Heart left ventricle (tissue), 16 donors: ENCODE results near the gene LRRC38. TPM values are rescaled to one million over a fixed set of nuclear protein-coding genes. Genes with fewer than 3 reads are reported as not detected.

Experiments
- ATAC-seq, 4 donors: fragments of 200-7000 bp; cut with Tn5 transposase; one replicate each; pipeline ENCODE4 v1.9.1; 2020 to 2022; ENCODE audit warnings: moderate library complexity in 4 of 4, mild to moderate bottlenecking in 3 of 4, moderate number of reproducible peaks in 1 of 4
- DNase-seq, 5 donors: peaks; one replicate each; pipeline ENCODE4 v3.0.0-alpha.2; 2020
- H3K27ac ChIP-seq, 12 donors: fragments of 200-600 bp; sonication (generic) in 4 of 12; one replicate each; pipeline versions ENCODE4 v1.5.0 to v1.8.0; 2016 to 2022; ENCODE audit warnings: mild to moderate bottlenecking in 2 of 12
- H3K27me3 ChIP-seq, 9 donors: fragments of 200-600 bp; sonication (generic) in 2 of 9; one replicate each; pipeline versions ENCODE4 v1.5.1 to v1.8.0; 2016 to 2022; ENCODE audit warnings: mild to moderate bottlenecking in 3 of 9
- H3K36me3 ChIP-seq, 9 donors: fragments of 200-600 bp; sonication (generic) in 2 of 9; one replicate each; pipeline versions ENCODE4 v1.5.0 to v1.8.0; 2018 to 2022; ENCODE audit warnings: mild to moderate bottlenecking in 2 of 9
- H3K4me1 ChIP-seq, 12 donors: fragments of 200-600 bp; sonication (generic) in 4 of 12; one replicate each; pipeline versions ENCODE4 v1.5.0 to v1.8.0; 2016 to 2022; ENCODE audit warnings: mild to moderate bottlenecking in 3 of 12
- H3K4me3 ChIP-seq, 12 donors: fragments of 200-600 bp; sonication (generic) in 4 of 12; one replicate each; pipeline versions ENCODE4 v1.5.0 to v1.8.0; 2017 to 2022; ENCODE audit warnings: mild to moderate bottlenecking in 9 of 12, moderate library complexity in 4 of 12
- H3K9me3 ChIP-seq, 12 donors: fragments of 200-600 bp; sonication (generic) in 4 of 12; one replicate each; pipeline versions ENCODE4 v1.5.0 to v1.8.0; 2016 to 2022; ENCODE audit warnings: mild to moderate bottlenecking in 1 of 12
- POLR2A ChIP-seq, 2 donors: fragments of 450-650 bp; IDR thresholded peaks; one replicate each; pipeline ENCODE4 v1.6.1; 2017; ENCODE audit warnings: antibody characterized with exemption in 2 of 2, mild to moderate bottlenecking in 2 of 2, moderate library complexity in 2 of 2
- WGBS, 4 donors: extraction: QIAGEN DNeasy Blood & Tissue Kit in 2 of 4; methylation state at CpG; one replicate each; pipeline versions ENCODE4 v1.1.5 to v1.1.7; 2013 to 2018; 5-methylcytosine and 5-hydroxymethylcytosine counted together
- intact Hi-C, 10 donors: fragments of 100-400 bp; cut with DNase I; formaldehyde crosslinking; loops; one replicate each; pipeline versions ENCODE4 v1.11.1 to v1.14.2; 2022
- polyA plus RNA-seq, 2 donors: library from polyadenylated mRNA; stranded (reverse); fragments of 200-250 nt; gene quantifications; one replicate each; pipeline ENCODE4 v1.2.3, GENCODE V29; 2013
- total RNA-seq, 9 donors: library from RNA; depleted of rRNA in 2 of 9; stranded (reverse); fragments of >200 nt in 2 of 9; fragmentation: NEBNext Ultra II Directional in 3 of 9; extraction: Animal tissue kit (Norgen Biotek cat#: 25700) in 3 of 9; gene quantifications; one replicate each; pipeline versions ENCODE4 v1.1.0 to v1.2.4, GENCODE V29; 2016 to 2023
- TF ChIP-seq, protein P1 (sequence below), 12 donors: fragments of 200-600 bp; sonication (generic) in 4 of 12; IDR thresholded peaks; one replicate each; pipeline versions ENCODE4 v1.5.0 to v1.8.0; 2018 to 2022; ENCODE audit warnings: antibody characterized with exemption in 12 of 12, mild to moderate bottlenecking in 5 of 12
- donor health status: ischemic (EF 13 %, LVEDD 7.1; RV severe dilation, severe dysfunction).
- donor health status: healthy with polysubstance abuse.
- donor health status: DM: no; HTN: yes; CAD: no.
- donor health status: DM: no; HTN: no; CAD: no.
- donor health status: ischemic (EF 25% LVEDD 6.9; RV normal size, moderate dysfunction).
- donor health status: ischemic (EF 25% LVEDD 5.7; RV mildly dilated, moderate dysfunction).
- donor health status: healthy.
- donor health status: DM: yes; HTN: yes; CAD: no.
- donor health status: ischemic (EF 35%, LVEDD 5.7; RV mildly dilated, moderate dysfunction).
- donor health status: nonischemic (EF 11% LVEDD 7.7; RV severe dilation, severe dysfunction).
- donor health status: DM: yes; HTN: yes; CAD: no.
- donor health status: PGD.
- donor health status: ischemic (EF 29% LVEDD 5.4; RV normal size, mild dysfunction).
- donor health status: nonischemic (EF 23%, LVEDD 6.1; RV moderate dilation, normal function).

Gene LRRC38
- total and polyA plus RNA-seq, 11 donors, result 0.20 to 4.4 (median 1.7) TPM; not detected in 2

DNA sequence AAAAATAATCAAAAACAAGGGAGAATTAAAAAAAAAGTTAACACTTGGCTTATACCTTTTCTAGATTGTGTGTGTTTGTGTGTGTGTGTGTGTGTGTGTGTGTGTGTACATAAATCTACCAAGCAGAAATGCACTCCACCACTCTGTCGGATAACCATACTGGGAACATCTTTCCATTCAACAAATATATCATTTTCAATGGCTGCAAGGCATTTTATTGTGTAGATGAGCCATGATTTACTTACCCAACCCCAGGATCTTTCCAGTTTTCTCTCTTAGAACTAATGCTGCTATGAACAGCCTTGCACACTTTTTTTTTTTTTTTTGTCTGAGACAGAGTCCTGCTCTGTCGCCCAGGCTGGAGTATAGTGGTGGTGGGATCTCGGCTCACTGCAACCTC lies 25.8 kb downstream of the LRRC38 start:
- WGBS, 4 donors, result 75 to 83% (median 78%) methylated on average over 3 of the region's 3 CpGs
- H3K4me1 ChIP-seq, result peaks cover 0 to 6% (median 0%) of the 10 kb centered on the region in 12 donors
- intact Hi-C loops, result loop anchor here in 1 of 10 donors (5.0 to 10.0 kb wide), 2 partner anchors 54 to 117 kb away; no protein-coding TSS in a partner anchor
- H3K27ac ChIP-seq, result peak overlapping the region in 4 of 12 donors; percentile 24 to 69 (median 57)
- peak in 1 of 4 donors; percentile 6 for ATAC-seq
- no peaks in the 10 kb centered on the region for H3K36me3 ChIP-seq
- no peaks in the 10 kb centered on the region for H3K9me3 ChIP-seq
- TF ChIP-seq, protein P1, sequence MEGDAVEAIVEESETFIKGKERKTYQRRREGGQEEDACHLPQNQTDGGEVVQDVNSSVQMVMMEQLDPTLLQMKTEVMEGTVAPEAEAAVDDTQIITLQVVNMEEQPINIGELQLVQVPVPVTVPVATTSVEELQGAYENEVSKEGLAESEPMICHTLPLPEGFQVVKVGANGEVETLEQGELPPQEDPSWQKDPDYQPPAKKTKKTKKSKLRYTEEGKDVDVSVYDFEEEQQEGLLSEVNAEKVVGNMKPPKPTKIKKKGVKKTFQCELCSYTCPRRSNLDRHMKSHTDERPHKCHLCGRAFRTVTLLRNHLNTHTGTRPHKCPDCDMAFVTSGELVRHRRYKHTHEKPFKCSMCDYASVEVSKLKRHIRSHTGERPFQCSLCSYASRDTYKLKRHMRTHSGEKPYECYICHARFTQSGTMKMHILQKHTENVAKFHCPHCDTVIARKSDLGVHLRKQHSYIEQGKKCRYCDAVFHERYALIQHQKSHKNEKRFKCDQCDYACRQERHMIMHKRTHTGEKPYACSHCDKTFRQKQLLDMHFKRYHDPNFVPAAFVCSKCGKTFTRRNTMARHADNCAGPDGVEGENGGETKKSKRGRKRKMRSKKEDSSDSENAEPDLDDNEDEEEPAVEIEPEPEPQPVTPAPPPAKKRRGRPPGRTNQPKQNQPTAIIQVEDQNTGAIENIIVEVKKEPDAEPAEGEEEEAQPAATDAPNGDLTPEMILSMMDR (IDR thresholded peaks at IDR 0.05), result no peak
- TF ChIP-seq POLR2A (IDR thresholded peaks at IDR 0.05), result no peak
- DNase-seq, result no peak
- H3K27me3 ChIP-seq, result no peaks in the 10 kb centered on the region
- no peak overlapping the region for H3K4me3 ChIP-seq

DNA sequence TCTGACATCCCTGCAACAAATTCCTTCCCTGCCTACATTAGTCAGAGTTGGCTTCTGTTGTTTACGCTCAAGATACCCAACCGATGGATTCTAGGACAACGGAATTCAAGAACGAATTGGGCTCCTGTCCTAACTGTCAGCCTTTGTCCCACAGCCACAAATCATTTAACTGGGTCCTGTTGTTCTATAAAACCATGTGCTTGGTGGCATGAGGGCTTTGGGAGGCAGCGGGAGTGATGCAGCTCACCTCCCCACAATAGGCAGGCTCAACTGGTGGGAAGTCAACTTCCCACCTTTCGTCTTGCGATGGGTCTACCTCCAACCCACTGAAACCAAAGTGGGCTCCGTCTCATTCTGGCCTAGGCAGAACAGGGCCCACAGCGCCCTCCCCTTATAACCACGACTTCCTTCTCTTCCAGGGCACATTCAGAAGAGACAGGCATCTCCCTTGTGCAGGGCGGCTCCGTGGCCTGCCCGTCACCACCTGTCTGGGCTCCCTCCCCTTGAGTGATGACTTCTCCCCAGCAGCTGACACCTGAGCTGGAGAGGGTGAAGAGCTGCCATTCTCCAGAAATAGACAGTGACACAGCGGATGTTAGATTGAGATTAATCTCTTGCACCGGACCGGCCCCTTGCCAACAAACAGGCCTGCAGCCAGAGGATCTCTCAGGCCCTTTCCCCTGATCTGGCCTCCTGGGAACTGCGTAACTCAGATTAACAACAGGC lies 26.5 kb downstream of the LRRC38 start:
- Histone ChIP-seq H3K4me3 (no peak overlapping the region), H3K27me3 (no peaks in the 10 kb centered on the region), H3K4me1 (peaks cover 0 to 6% (median 0%) of the 10 kb centered on the region in 12 donors), H3K27ac (peak overlapping the region in 6 of 12 donors; percentile 20 to 69 (median 50)), H3K36me3 (no peaks in the 10 kb centered on the region), H3K9me3 (no peaks in the 10 kb centered on the region)
- ATAC-seq (peak; percentile 78 to 95 (median 88)), DNase-seq (peak; percentile 59 to 85 (median 76))
- intact Hi-C loops, result loop anchor here in 1 of 10 donors (5.0 to 10.0 kb wide), 2 partner anchors 55 to 117 kb away; no protein-coding TSS in a partner anchor
- whole genome bisulfite sequencing, 4 donors, result 54 to 62% (median 58%) methylated on average over 17 of the region's 17 CpGs
- no peak for TF ChIP-seq POLR2A (IDR thresholded peaks at IDR 0.05)
- TF ChIP-seq, protein P1 (IDR thresholded peaks at IDR 0.05), result no peak

DNA sequence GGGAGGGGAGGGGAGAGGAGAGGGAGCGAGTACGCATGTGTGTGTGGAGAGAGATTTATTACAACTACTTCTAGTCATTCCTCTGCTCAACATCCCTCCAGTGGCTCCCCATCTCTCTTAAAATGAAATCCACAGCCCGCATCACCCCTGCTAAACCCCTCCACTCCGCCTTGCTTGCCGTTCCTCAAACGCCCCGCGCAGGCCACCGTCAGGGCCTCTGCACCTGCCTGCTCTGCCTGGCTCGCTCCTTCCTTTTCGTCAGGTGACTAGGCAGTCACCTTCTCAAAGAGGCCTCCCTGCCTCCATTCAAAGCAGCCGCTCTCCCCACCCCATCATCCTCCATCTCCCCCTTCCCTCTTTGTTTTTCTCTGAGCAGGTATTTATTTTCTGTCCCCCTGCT lies 29.9 kb downstream of the LRRC38 start:
- no peak overlapping the region for H3K4me3 ChIP-seq
- ATAC-seq (no peak), DNase-seq (peak in 1 of 5 donors; percentile 14)
- no peaks in the 10 kb centered on the region for H3K27me3 ChIP-seq
- WGBS, 4 donors, result 85 to 88% (median 87%) methylated on average over 12 of the region's 12 CpGs
- intact Hi-C loops, result loop anchor here in 2 of 10 donors (5.0 to 10.0 kb wide), 2 partner anchors 58 to 121 kb away; no protein-coding TSS in a partner anchor
- H3K36me3 ChIP-seq, result no peaks in the 10 kb centered on the region
- no peaks in the 10 kb centered on the region for H3K9me3 ChIP-seq
- peaks cover 0 to 6% (median 0%) of the 10 kb centered on the region in 12 donors for H3K4me1 ChIP-seq
- no peak for TF ChIP-seq POLR2A (IDR thresholded peaks at IDR 0.05)
- TF ChIP-seq, protein P1 (IDR thresholded peaks at IDR 0.05), result no peak
- no peak overlapping the region for H3K27ac ChIP-seq

DNA sequence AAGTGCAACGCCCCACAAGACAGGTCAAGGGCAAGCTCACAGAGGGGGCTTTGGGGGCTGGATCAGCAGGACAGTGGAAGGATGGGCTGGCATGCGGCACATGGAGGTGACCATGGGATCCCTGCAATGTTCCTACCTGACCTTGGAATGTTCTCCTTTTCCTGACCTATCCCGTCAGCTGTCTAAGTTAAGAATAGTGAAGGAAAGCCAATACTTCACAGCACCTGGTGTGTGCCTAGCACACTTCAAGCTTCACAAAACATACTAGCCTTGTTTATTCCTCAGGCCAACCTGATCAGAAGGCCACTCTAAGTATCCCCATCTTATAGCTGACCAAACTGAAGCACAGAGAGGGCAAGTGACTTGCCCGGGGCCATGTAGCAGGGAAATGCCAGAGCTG lies 31.2 kb downstream of the LRRC38 start:
- 66 to 70% (median 67%) methylated on average over 4 of the region's 4 CpGs for WGBS, 4 donors
- TF ChIP-seq POLR2A (IDR thresholded peaks at IDR 0.05), result no peak
- TF ChIP-seq, protein P1 (IDR thresholded peaks at IDR 0.05), result no peak
- DNase-seq (peak in 1 of 5 donors; percentile 12), ATAC-seq (no peak)
- no peak overlapping the region for H3K27ac ChIP-seq
- no peaks in the 10 kb centered on the region for H3K27me3 ChIP-seq
- intact Hi-C loops, result loop anchor here in 2 of 10 donors (5.0 to 10.0 kb wide), 2 partner anchors 60 to 122 kb away; no protein-coding TSS in a partner anchor
- no peak overlapping the region for H3K4me3 ChIP-seq
- H3K36me3 ChIP-seq, result no peaks in the 10 kb centered on the region
- H3K4me1 ChIP-seq, result peaks cover 0 to 6% (median 0%) of the 10 kb centered on the region in 12 donors
- H3K9me3 ChIP-seq, result peaks cover 0 to 11% (median 1%) of the 10 kb centered on the region in 12 donors
